Activated CD4-positive, alpha-beta T cell treated with anti-CD3 and anti-CD28 coated beads, Interleukin-2, amount 10 ng/mL, durations not matched to agents 7 days and 5 days (primary cell): ENCODE measurements around the gene FSTL4. TPM values are rescaled to one million over a fixed set of nuclear protein-coding genes. Genes with fewer than 3 reads are reported as not detected.
A peak's percentile ranks its signal among the peaks of the same experiment; 100 is the strongest.

Experiments used
- CTCF ChIA-PET: fragments of 350-600 bp; sonication (Branson Sonifier 250); formaldehyde crosslinking; loops from one replicate; lab custom pipeline; 2021; ENCODE audit warnings: antibody characterized with exemption; lab: Charles Lee
- POLR2A ChIA-PET: fragments of 350-600 bp; sonication (Branson Sonifier 250); formaldehyde crosslinking; loops from one replicate; lab custom pipeline; 2021; ENCODE audit warnings: antibody characterized with exemption; lab: Charles Lee
- DNase-seq: peaks from one replicate; pipeline ENCODE4 v3.0.0-alpha.2; 2020
- H3K27ac Mint-ChIP-seq: one replicate; pipeline ENCODE4 v1.8.0; 2021; ENCODE audit warnings: mild to moderate bottlenecking, moderate library complexity, mixed read lengths
- H3K27me3 Mint-ChIP-seq: one replicate; pipeline ENCODE4 v1.8.0; 2021; ENCODE audit warnings: mixed read lengths
- H3K36me3 Mint-ChIP-seq: one replicate; pipeline ENCODE4 v1.8.0; 2021; ENCODE audit warnings: low read depth, mixed read lengths
- H3K4me1 Mint-ChIP-seq: one replicate; pipeline ENCODE4 v1.8.0; 2021; ENCODE audit warnings: mixed read lengths
- H3K4me3 Mint-ChIP-seq: one replicate; pipeline ENCODE4 v1.8.0; 2021; ENCODE audit warnings: mild to moderate bottlenecking, moderate library complexity, mixed read lengths
- H3K9me3 Mint-ChIP-seq: one replicate; pipeline ENCODE4 v1.8.0; 2021; ENCODE audit warnings: mixed read lengths
- total RNA-seq, 2 experiments: library from RNA; stranded (reverse); gene quantifications; one replicate each; pipeline ENCODE4 v1.2.3, GENCODE V29; 2021

The FSTL4 gene
- total RNA-seq, 2 experiments from 2014 or later: not detected

- ChIA-PET CTCF (no interaction called here), POLR2A (no interaction called here)
- no peaks in the 10 kb centered on the region for H3K36me3 Mint-ChIP-seq
- no peaks in the 10 kb centered on the region for H3K9me3 Mint-ChIP-seq
- no peak overlapping the region for H3K4me3 Mint-ChIP-seq
- H3K27me3 Mint-ChIP-seq: no peaks in the 10 kb centered on the region
- no peak for DNase-seq
- no peaks in the 10 kb centered on the region for H3K4me1 Mint-ChIP-seq
- no peak overlapping the region for H3K27ac Mint-ChIP-seq
Measured at GRCh38 chr5:133251296-133252132, 360.8 kb downstream of the FSTL4 start.

GRCh38 chr5:133250527-133250926, 361.8 kb downstream of the FSTL4 start:
- no peaks in the 10 kb centered on the region for H3K27me3 Mint-ChIP-seq
- no peaks in the 10 kb centered on the region for H3K36me3 Mint-ChIP-seq
- ChIA-PET CTCF (interaction anchor here (0.6 kb wide), 1 partner anchor 1144 kb away, joined by 5 read pairs; no protein-coding TSS in a partner anchor), POLR2A (no interaction called here)
- no peak overlapping the region for H3K4me3 Mint-ChIP-seq
- H3K4me1 Mint-ChIP-seq: peaks cover under 1% of the 10 kb centered on the region
- no peak for DNase-seq
- no peak overlapping the region for H3K27ac Mint-ChIP-seq
- H3K9me3 Mint-ChIP-seq: no peaks in the 10 kb centered on the region

GRCh38 chr5:133249593-133249992, 362.7 kb downstream of the FSTL4 start:
- Mint-ChIP-seq H3K36me3 (no peaks in the 10 kb centered on the region), H3K27me3 (no peaks in the 10 kb centered on the region), H3K4me3 (no peak overlapping the region), H3K9me3 (no peaks in the 10 kb centered on the region), H3K4me1 (peaks cover 8% of the 10 kb centered on the region), H3K27ac (no peak overlapping the region)
- DNase-seq: no peak
- ChIA-PET CTCF (interaction anchor here (0.8 kb wide), 1 partner anchor 10 kb away, joined by 3 read pairs; no protein-coding TSS in a partner anchor), POLR2A (no interaction called here)

GRCh38 chr5:133247881-133248624, 364.3 kb downstream of the FSTL4 start:
- Mint-ChIP-seq H3K4me1 (peaks cover 20% of the 10 kb centered on the region), H3K27ac (no peak overlapping the region), H3K4me3 (no peak overlapping the region), H3K9me3 (no peaks in the 10 kb centered on the region), H3K27me3 (no peaks in the 10 kb centered on the region), H3K36me3 (no peaks in the 10 kb centered on the region)
- CTCF ChIA-PET: interaction anchor here (0.8 to 1.3 kb wide), 3 partner anchors 8 to 13 kb away, joined by 3 read pairs; no protein-coding TSS in a partner anchor
- POLR2A ChIA-PET: no interaction called here
- DNase-seq: no peak

- no peak overlapping the region for H3K4me3 Mint-ChIP-seq
- peaks cover 20% of the 10 kb centered on the region for H3K4me1 Mint-ChIP-seq
- no peaks in the 10 kb centered on the region for H3K36me3 Mint-ChIP-seq
- ChIA-PET CTCF (interaction anchor here (1.1 to 1.3 kb wide), 2 partner anchors 8 to 12 kb away, joined by 3 read pairs; no protein-coding TSS in a partner anchor), POLR2A (no interaction called here)
- H3K9me3 Mint-ChIP-seq: no peaks in the 10 kb centered on the region
- no peaks in the 10 kb centered on the region for H3K27me3 Mint-ChIP-seq
- H3K27ac Mint-ChIP-seq: no peak overlapping the region
- DNase-seq: no peak
Measured at GRCh38 chr5:133247151-133247709, 365.1 kb downstream of the FSTL4 start.

- Mint-ChIP-seq H3K9me3 (no peaks in the 10 kb centered on the region), H3K4me1 (peaks cover 20% of the 10 kb centered on the region), H3K27me3 (no peaks in the 10 kb centered on the region), H3K36me3 (no peaks in the 10 kb centered on the region), H3K27ac (no peak overlapping the region), H3K4me3 (no peak overlapping the region)
- no peak for DNase-seq
- ChIA-PET CTCF (interaction anchor here (0.9 kb wide), 1 partner anchor 81 kb away, joined by 3 read pairs; no protein-coding TSS in a partner anchor), POLR2A (no interaction called here)
Measured at GRCh38 chr5:133246376-133247150, 365.8 kb downstream of the FSTL4 start.

- Mint-ChIP-seq H3K9me3 (no peaks in the 10 kb centered on the region), H3K4me1 (peaks cover 20% of the 10 kb centered on the region), H3K36me3 (no peaks in the 10 kb centered on the region), H3K27ac (no peak overlapping the region), H3K27me3 (no peaks in the 10 kb centered on the region), H3K4me3 (no peak overlapping the region)
- no peak for DNase-seq
- CTCF ChIA-PET: interaction anchor here (0.9 kb wide), 1 partner anchor 81 kb away, joined by 3 read pairs; no protein-coding TSS in a partner anchor
- POLR2A ChIA-PET: no interaction called here
Measured at GRCh38 chr5:133246053-133246370, 366.3 kb downstream of the FSTL4 start.

GRCh38 chr5:133245191-133246052, 366.9 kb downstream of the FSTL4 start:
- Mint-ChIP-seq H3K4me1 (peaks cover 24% of the 10 kb centered on the region), H3K36me3 (no peaks in the 10 kb centered on the region), H3K9me3 (no peaks in the 10 kb centered on the region), H3K4me3 (no peak overlapping the region), H3K27me3 (no peaks in the 10 kb centered on the region), H3K27ac (peak overlapping the region; percentile 32)
- POLR2A ChIA-PET: no interaction called here
- CTCF ChIA-PET: interaction anchor here (1.1 kb wide), 1 partner anchor 12 kb away, joined by 4 read pairs; no protein-coding TSS in a partner anchor
- DNase-seq: no peak

- ChIA-PET POLR2A (no interaction called here), CTCF (interaction anchor here (1.1 kb wide), 1 partner anchor 14 kb away, joined by 4 read pairs; no protein-coding TSS in a partner anchor)
- Mint-ChIP-seq H3K9me3 (no peaks in the 10 kb centered on the region), H3K36me3 (no peaks in the 10 kb centered on the region), H3K27me3 (no peaks in the 10 kb centered on the region), H3K27ac (peak overlapping the region; percentile 88), H3K4me1 (peaks cover 25% of the 10 kb centered on the region), H3K4me3 (no peak overlapping the region)
- DNase-seq: peak; percentile 39
Measured at GRCh38 chr5:133244242-133244641, 368.1 kb downstream of the FSTL4 start.

GRCh38 chr5:133243196-133243595, 369.1 kb downstream of the FSTL4 start:
- Mint-ChIP-seq H3K36me3 (no peaks in the 10 kb centered on the region), H3K4me3 (no peak overlapping the region), H3K27ac (no peak overlapping the region), H3K4me1 (peaks cover 25% of the 10 kb centered on the region), H3K9me3 (no peaks in the 10 kb centered on the region), H3K27me3 (no peaks in the 10 kb centered on the region)
- ChIA-PET POLR2A (no interaction called here), CTCF (no interaction called here)
- no peak for DNase-seq

GRCh38 chr5:133242221-133242835, 370.0 kb downstream of the FSTL4 start:
- ChIA-PET CTCF (no interaction called here), POLR2A (no interaction called here)
- H3K36me3 Mint-ChIP-seq: no peaks in the 10 kb centered on the region
- no peak overlapping the region for H3K4me3 Mint-ChIP-seq
- H3K27me3 Mint-ChIP-seq: no peaks in the 10 kb centered on the region
- H3K27ac Mint-ChIP-seq: no peak overlapping the region
- DNase-seq: no peak
- H3K4me1 Mint-ChIP-seq: peaks cover 25% of the 10 kb centered on the region
- H3K9me3 Mint-ChIP-seq: no peaks in the 10 kb centered on the region
